K562 (cell line): ENCODE results near the gene RPL22. TPM values are rescaled to one million over a fixed set of nuclear protein-coding genes. Genes with fewer than 3 reads are reported as not detected.

Experiments
- CBFA2T2 ChIP-seq: fragments of 450-650 bp; conservative IDR thresholded peaks from 2 replicates; pipeline ENCODE4 v1.6.1; 2017; ENCODE audit warnings: mild to moderate bottlenecking
- FOXA1 ChIP-seq: fragments of 450-650 bp; IDR thresholded peaks from 2 replicates; pipeline ENCODE4 v1.6.1; 2016; ENCODE audit warnings: mild to moderate bottlenecking, borderline replicate concordance
- HDAC3 ChIP-seq: fragments of 450-650 bp; IDR thresholded peaks from 2 replicates; pipeline ENCODE4 v1.6.1; 2018; ENCODE audit warnings: borderline replicate concordance, mild to moderate bottlenecking, moderate library complexity; ENCODE audit not compliant: partially characterized antibody
- KDM4B ChIP-seq, 2 experiments: fragments of 450-650 bp in 1 of 2; sonication (generic) in 1 of 2; IDR thresholded peaks; 2 replicates each; pipeline ENCODE4 v1.6.1; 2016 to 2017; ENCODE audit warnings: borderline replicate concordance in 2 of 2, antibody characterized with exemption in 1 of 2, low read depth in 1 of 2, mild to moderate bottlenecking in 1 of 2
- MTA3 ChIP-seq: fragments of 450-650 bp; formaldehyde crosslinking; IDR thresholded peaks from 2 replicates; pipeline ENCODE4 v1.6.1; 2017; ENCODE audit warnings: mild to moderate bottlenecking, borderline replicate concordance
- NEUROD1 ChIP-seq: fragments of 150-350 bp; IDR thresholded peaks from 2 replicates; pipeline ENCODE4 v1.6.1; 2014; ENCODE audit warnings: borderline replicate concordance, low read length, low read depth; ENCODE audit not compliant: partially characterized antibody
- POLR2B ChIP-seq: fragments of 450-650 bp; IDR thresholded peaks from 2 replicates; pipeline ENCODE4 v1.6.1; 2018; ENCODE audit warnings: low read depth; ENCODE audit not compliant: partially characterized antibody
- RBM14 ChIP-seq: fragments of 200-400 bp; formaldehyde crosslinking; IDR thresholded peaks from 2 replicates; pipeline ENCODE4 v1.6.1; 2018; ENCODE audit warnings: low read depth, mild to moderate bottlenecking, low read length, moderate library complexity, borderline replicate concordance; ENCODE audit not compliant: insufficient read depth
- SUPT5H ChIP-seq: fragments of 450-650 bp; IDR thresholded peaks from 2 replicates; pipeline ENCODE4 v1.6.1; 2016
- polyA plus RNA-seq, 8 experiments: library from polyadenylated mRNA; depleted of rRNA in 4 of 8; stranded (reverse) in 5 of 8; unstranded in 3 of 8; fragments of >200 nt; fragmentation: Nextera tagmentation in 2 of 8; fragmentation: Illumina TruSeq in 1 of 8; extraction: Ambion mirVana in 2 of 8; extraction: Trizol in 1 of 8; gene quantifications; 2 replicates each; pipeline versions ENCODE4 v1.2.1 to v1.2.3, GENCODE V29; 2011 to 2014; ENCODE audit warnings: inconsistent platforms in 1 of 8, missing spikeins in 1 of 8
- total RNA-seq, 7 experiments: library from RNA; depleted of rRNA in 6 of 7; stranded (reverse); fragments of >200 nt in 6 of 7; fragmentation: Illumina TruSeq in 2 of 7; extraction: Trizol in 2 of 7; gene quantifications; 2 replicates each; pipeline versions ENCODE4 v1.2.1 to v1.2.3, GENCODE V29; 2011 to 2021; ENCODE audit warnings: low replicate concordance in 1 of 7
- TF ChIP-seq, protein P1 (sequence below), 2 experiments: fragments of 150-350 bp in 1 of 2; IDR thresholded peaks; 2 replicates each; pipeline ENCODE4 v1.6.1; 2012 to 2016; ENCODE audit warnings: low read depth in 2 of 2, low read length in 2 of 2, mild to moderate bottlenecking in 1 of 2, moderate library complexity in 1 of 2
- TF ChIP-seq, protein P2 (sequence below): IDR thresholded peaks from 2 replicates; pipeline ENCODE4 v1.6.1; 2011; ENCODE audit warnings: borderline replicate concordance, low read depth, mild to moderate bottlenecking, moderate library complexity, low read length; ENCODE audit not compliant: insufficient read depth, poor library complexity, severe bottlenecking
- TF ChIP-seq, protein P3 (sequence below), 3 experiments: IDR thresholded peaks in 2 of 3; conservative IDR thresholded peaks in 1 of 3; 2 replicates each; pipeline ENCODE4 v1.5.1; 2011 to 2012; ENCODE audit warnings: low read length in 3 of 3, mild to moderate bottlenecking in 3 of 3, control low read depth in 2 of 3, improper control_type of control experiment in 1 of 3, inconsistent platforms in 1 of 3, low read depth in 1 of 3, mixed read lengths in 1 of 3, moderate library complexity in 1 of 3; ENCODE audit not compliant: insufficient read depth in 2 of 3

Gene RPL22
- total and polyA plus RNA-seq, 9 of the 15 experiments (the other 6 are each of a cell fraction or from before 2014, with no cell fraction given), result 467 to 1,165 (median 607) TPM

DNA sequence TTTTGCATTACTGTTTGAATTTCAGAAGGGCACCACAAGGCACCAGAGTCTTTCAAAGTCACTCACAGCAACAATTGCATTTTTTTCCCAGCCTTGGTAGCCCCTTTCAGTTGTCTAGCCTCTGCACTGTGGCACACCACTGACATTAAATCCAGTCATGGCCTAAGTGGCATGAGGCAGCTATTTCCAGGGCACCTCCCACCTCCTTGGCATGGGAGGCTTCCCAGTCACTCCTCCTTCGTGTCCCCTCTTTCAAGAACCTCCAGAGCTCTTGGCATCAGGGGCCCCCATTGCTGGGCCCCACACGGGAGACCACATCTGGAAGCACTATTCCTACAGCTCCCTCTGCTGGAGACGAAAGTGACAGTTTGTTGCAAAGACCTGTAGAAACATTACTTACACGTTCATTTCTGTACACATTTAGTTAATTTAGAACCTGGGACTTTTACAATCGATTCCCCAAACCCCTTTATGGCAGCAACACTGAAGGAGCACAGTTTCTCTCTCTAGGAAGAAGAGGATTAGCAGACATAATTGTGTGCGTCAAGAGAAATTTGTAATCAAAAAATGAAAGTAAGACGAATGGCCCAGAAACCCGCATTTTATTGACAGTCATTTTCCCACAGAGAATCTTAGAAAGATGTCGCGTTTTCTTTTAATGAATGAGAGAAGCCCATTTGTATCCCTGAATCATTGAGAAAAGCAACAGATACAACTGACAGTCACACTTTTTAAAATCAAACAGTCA lies 13.6 kb downstream of the RPL22 start (continued):
- TF ChIP-seq, protein P1, sequence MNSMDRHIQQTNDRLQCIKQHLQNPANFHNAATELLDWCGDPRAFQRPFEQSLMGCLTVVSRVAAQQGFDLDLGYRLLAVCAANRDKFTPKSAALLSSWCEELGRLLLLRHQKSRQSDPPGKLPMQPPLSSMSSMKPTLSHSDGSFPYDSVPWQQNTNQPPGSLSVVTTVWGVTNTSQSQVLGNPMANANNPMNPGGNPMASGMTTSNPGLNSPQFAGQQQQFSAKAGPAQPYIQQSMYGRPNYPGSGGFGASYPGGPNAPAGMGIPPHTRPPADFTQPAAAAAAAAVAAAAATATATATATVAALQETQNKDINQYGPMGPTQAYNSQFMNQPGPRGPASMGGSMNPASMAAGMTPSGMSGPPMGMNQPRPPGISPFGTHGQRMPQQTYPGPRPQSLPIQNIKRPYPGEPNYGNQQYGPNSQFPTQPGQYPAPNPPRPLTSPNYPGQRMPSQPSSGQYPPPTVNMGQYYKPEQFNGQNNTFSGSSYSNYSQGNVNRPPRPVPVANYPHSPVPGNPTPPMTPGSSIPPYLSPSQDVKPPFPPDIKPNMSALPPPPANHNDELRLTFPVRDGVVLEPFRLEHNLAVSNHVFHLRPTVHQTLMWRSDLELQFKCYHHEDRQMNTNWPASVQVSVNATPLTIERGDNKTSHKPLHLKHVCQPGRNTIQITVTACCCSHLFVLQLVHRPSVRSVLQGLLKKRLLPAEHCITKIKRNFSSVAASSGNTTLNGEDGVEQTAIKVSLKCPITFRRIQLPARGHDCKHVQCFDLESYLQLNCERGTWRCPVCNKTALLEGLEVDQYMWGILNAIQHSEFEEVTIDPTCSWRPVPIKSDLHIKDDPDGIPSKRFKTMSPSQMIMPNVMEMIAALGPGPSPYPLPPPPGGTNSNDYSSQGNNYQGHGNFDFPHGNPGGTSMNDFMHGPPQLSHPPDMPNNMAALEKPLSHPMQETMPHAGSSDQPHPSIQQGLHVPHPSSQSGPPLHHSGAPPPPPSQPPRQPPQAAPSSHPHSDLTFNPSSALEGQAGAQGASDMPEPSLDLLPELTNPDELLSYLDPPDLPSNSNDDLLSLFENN (IDR thresholded peaks at IDR 0.05; ENCODE audit: low read depth in 2 of 2, low read length in 2 of 2), result no peak
- TF ChIP-seq SUPT5H (peak; percentile 76; the same call in 1 of the 2 replicates), HDAC3 (no peak), RBM14 (no peak), POLR2B (peak; percentile 64), FOXA1 (no peak), KDM4B (IDR thresholded peaks at IDR 0.05; ENCODE audit: borderline replicate concordance in 2 of 2, low read depth in 1 of 2) (0 out of 4 replicates have a peak, but pooled peaks of 1 of the 2 experiments have one; percentile 55), MTA3 (peak; percentile 48; the same call in 1 of the 2 replicates), NEUROD1 (no peak), CBFA2T2 (no peak)
- TF ChIP-seq, protein P2, sequence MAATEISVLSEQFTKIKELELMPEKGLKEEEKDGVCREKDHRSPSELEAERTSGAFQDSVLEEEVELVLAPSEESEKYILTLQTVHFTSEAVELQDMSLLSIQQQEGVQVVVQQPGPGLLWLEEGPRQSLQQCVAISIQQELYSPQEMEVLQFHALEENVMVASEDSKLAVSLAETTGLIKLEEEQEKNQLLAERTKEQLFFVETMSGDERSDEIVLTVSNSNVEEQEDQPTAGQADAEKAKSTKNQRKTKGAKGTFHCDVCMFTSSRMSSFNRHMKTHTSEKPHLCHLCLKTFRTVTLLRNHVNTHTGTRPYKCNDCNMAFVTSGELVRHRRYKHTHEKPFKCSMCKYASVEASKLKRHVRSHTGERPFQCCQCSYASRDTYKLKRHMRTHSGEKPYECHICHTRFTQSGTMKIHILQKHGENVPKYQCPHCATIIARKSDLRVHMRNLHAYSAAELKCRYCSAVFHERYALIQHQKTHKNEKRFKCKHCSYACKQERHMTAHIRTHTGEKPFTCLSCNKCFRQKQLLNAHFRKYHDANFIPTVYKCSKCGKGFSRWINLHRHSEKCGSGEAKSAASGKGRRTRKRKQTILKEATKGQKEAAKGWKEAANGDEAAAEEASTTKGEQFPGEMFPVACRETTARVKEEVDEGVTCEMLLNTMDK, result peak; percentile 54
- TF ChIP-seq, protein P3, sequence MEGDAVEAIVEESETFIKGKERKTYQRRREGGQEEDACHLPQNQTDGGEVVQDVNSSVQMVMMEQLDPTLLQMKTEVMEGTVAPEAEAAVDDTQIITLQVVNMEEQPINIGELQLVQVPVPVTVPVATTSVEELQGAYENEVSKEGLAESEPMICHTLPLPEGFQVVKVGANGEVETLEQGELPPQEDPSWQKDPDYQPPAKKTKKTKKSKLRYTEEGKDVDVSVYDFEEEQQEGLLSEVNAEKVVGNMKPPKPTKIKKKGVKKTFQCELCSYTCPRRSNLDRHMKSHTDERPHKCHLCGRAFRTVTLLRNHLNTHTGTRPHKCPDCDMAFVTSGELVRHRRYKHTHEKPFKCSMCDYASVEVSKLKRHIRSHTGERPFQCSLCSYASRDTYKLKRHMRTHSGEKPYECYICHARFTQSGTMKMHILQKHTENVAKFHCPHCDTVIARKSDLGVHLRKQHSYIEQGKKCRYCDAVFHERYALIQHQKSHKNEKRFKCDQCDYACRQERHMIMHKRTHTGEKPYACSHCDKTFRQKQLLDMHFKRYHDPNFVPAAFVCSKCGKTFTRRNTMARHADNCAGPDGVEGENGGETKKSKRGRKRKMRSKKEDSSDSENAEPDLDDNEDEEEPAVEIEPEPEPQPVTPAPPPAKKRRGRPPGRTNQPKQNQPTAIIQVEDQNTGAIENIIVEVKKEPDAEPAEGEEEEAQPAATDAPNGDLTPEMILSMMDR (IDR thresholded peaks at IDR 0.05 in 2 of 3, conservative IDR thresholded peaks at IDR 0.05 in 1 of 3; ENCODE audit: insufficient read depth in 2 of 3, low read depth in 1 of 3, low read length in 3 of 3), result peak; percentile 67 to 81 (median 77)
